Measurements from ENCODE around the gene GOLGA3. TPM values are rescaled to one million over a fixed set of nuclear protein-coding genes. Genes with fewer than 3 reads are reported as not detected.

GOLGA3 gene
- total RNA-seq, 1 experiment from 2014 or later, result 62.2 TPM

DNA sequence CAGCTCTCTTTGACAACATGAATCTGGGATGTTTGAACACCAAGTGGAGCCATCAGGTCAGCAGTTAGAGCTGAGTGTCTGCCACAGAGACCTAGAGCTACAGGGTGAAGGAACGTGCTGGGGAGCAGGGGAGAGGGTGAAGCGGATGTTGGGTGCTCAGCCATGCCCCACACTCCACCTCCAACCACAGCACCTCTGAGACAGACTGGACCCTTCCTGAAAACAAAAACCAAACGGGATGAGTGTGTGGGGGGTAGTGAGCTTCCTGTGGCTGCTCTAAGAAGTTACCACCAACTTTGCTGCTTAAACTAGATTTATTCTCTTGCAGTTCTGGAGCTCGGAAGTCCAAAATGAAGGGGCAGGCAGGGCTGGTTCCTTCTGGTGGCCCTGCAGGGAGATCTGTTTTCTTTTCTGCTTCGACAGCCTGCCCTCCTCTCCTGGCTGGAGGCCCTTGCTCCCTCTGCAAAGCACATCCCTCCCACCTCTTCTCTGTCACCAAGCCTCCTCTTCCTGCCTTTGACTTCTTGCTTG, 5.6 kb upstream of the GOLGA3 start:
- Histone ChIP-seq H3K27me3 (replicated peaks; ENCODE audit: control insufficient read depth, insufficient read depth, low read length) (no peaks in the 10 kb centered on the region), H3K4me1 (peaks cover 4% of the 10 kb centered on the region; the same call in 1 of the 2 replicates), H3K36me3 (ENCODE audit: control insufficient read depth, insufficient read depth, low read length) (no peaks in the 10 kb centered on the region), H3K9me3 (no peaks in the 10 kb centered on the region), H3K4me3 (ENCODE audit: low read depth, low read length) (no peak overlapping the region)
- Mint-ChIP-seq H3K4me1 (ENCODE audit: low read depth, unreplicated experiment) (no peaks in the 10 kb centered on the region), H3K27me3 (ENCODE audit: insufficient read depth, unreplicated experiment) (no peaks in the 10 kb centered on the region), H3K36me3 (ENCODE audit: insufficient read depth, unreplicated experiment) (peaks cover 18% of the 10 kb centered on the region), H3K9me3 (ENCODE audit: unreplicated experiment) (no peaks in the 10 kb centered on the region), H3K4me3 (ENCODE audit: unreplicated experiment) (no peak overlapping the region), H3K27ac (ENCODE audit: unreplicated experiment) (no peak overlapping the region)
- TF ChIP-seq, protein P1, sequence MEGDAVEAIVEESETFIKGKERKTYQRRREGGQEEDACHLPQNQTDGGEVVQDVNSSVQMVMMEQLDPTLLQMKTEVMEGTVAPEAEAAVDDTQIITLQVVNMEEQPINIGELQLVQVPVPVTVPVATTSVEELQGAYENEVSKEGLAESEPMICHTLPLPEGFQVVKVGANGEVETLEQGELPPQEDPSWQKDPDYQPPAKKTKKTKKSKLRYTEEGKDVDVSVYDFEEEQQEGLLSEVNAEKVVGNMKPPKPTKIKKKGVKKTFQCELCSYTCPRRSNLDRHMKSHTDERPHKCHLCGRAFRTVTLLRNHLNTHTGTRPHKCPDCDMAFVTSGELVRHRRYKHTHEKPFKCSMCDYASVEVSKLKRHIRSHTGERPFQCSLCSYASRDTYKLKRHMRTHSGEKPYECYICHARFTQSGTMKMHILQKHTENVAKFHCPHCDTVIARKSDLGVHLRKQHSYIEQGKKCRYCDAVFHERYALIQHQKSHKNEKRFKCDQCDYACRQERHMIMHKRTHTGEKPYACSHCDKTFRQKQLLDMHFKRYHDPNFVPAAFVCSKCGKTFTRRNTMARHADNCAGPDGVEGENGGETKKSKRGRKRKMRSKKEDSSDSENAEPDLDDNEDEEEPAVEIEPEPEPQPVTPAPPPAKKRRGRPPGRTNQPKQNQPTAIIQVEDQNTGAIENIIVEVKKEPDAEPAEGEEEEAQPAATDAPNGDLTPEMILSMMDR (IDR thresholded peaks at IDR 0.05; ENCODE audit: insufficient read depth in 1 of 2, low read depth in 1 of 2, low read length in 1 of 2, severe bottlenecking in 1 of 2, unreplicated experiment in 1 of 2), result no peak
- DNase-seq, result no peak
- ChIA-PET CTCF (no interaction called here), POLR2A (interaction anchor here (0.6 kb wide), 1 partner anchor 20 kb away, joined by 16 read pairs; no protein-coding TSS in a partner anchor)
- intact Hi-C loops (cut with micrococcal nuclease; ENCODE audit: unreplicated experiment), result no loop called here
- BruUV-seq (replicated peaks), result no TSS peak

DNA sequence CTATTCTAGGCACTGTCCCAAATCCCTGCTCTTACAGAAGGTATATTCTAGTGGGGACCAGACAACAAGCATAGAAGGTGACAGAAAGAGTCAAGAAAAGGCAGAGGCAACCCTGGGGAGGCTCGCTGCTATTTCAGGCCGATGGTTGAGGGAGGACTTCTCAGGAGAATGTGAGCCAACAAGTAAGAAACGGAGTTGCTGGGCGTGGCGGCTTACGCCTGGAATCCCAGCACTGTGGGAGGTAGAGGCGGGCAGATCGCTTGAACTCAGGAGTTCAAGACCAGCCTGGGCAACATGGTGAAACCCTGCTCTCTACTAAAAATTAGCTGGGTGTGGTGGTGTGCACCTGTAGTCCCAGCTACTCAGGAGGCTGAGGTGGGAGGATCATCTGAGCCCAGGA, 4.7 kb upstream of the GOLGA3 start:
- ChIA-PET CTCF (no interaction called here), POLR2A (no interaction called here)
- H3K36me3 ChIP-seq (ENCODE audit: control insufficient read depth, insufficient read depth, low read length), result no peaks in the 10 kb centered on the region
- no peak for DNase-seq
- Mint-ChIP-seq H3K4me1 (ENCODE audit: low read depth, unreplicated experiment) (no peaks in the 10 kb centered on the region), H3K27me3 (ENCODE audit: insufficient read depth, unreplicated experiment) (no peaks in the 10 kb centered on the region), H3K27ac (ENCODE audit: unreplicated experiment) (no peak overlapping the region), H3K4me3 (ENCODE audit: unreplicated experiment) (no peak overlapping the region), H3K9me3 (ENCODE audit: unreplicated experiment) (no peaks in the 10 kb centered on the region), H3K36me3 (ENCODE audit: insufficient read depth, unreplicated experiment) (peaks cover 23% of the 10 kb centered on the region)
- TF ChIP-seq, protein P1 (IDR thresholded peaks at IDR 0.05; ENCODE audit: insufficient read depth in 1 of 2, low read depth in 1 of 2, low read length in 1 of 2, severe bottlenecking in 1 of 2, unreplicated experiment in 1 of 2), result no peak
- H3K27me3 ChIP-seq (replicated peaks; ENCODE audit: control insufficient read depth, insufficient read depth, low read length), result no peaks in the 10 kb centered on the region
- BruUV-seq (replicated peaks), result no TSS peak
- peaks cover 4% of the 10 kb centered on the region; the same call in 1 of the 2 replicates for H3K4me1 ChIP-seq
- no peak overlapping the region for H3K4me3 ChIP-seq (ENCODE audit: low read depth, low read length)
- intact Hi-C loops (cut with micrococcal nuclease; ENCODE audit: unreplicated experiment), result no loop called here
- H3K9me3 ChIP-seq, result no peaks in the 10 kb centered on the region

GRCh38 chr12:132831771-132832170, 3.1 kb upstream of the GOLGA3 start:
- no TSS peak for BruUV-seq (replicated peaks)
- H3K36me3 Mint-ChIP-seq (ENCODE audit: insufficient read depth, unreplicated experiment), result peaks cover 38% of the 10 kb centered on the region

More at GRCh38 chr12:132831771-132832170, 3.1 kb upstream of the GOLGA3 start:
- ChIA-PET CTCF (no interaction called here), POLR2A (no interaction called here)
- Histone ChIP-seq H3K4me3 (ENCODE audit: low read depth, low read length) (no peak overlapping the region), H3K36me3 (ENCODE audit: control insufficient read depth, insufficient read depth, low read length) (no peaks in the 10 kb centered on the region), H3K9me3 (no peaks in the 10 kb centered on the region), H3K27me3 (replicated peaks; ENCODE audit: control insufficient read depth, insufficient read depth, low read length) (no peaks in the 10 kb centered on the region), H3K4me1 (peaks cover 11% of the 10 kb centered on the region; the same call in 1 of the 2 replicates)
- intact Hi-C loops (cut with micrococcal nuclease; ENCODE audit: unreplicated experiment), result no loop called here
- no peak overlapping the region for H3K27ac Mint-ChIP-seq (ENCODE audit: unreplicated experiment)
- H3K27me3 Mint-ChIP-seq (ENCODE audit: insufficient read depth, unreplicated experiment), result no peaks in the 10 kb centered on the region
- H3K4me3 Mint-ChIP-seq (ENCODE audit: unreplicated experiment), result no peak overlapping the region
- no peaks in the 10 kb centered on the region for H3K9me3 Mint-ChIP-seq (ENCODE audit: unreplicated experiment)
- no peak for DNase-seq
- no peaks in the 10 kb centered on the region for H3K4me1 Mint-ChIP-seq (ENCODE audit: low read depth, unreplicated experiment)
- TF ChIP-seq, protein P1 (IDR thresholded peaks at IDR 0.05; ENCODE audit: insufficient read depth in 1 of 2, low read depth in 1 of 2, low read length in 1 of 2, severe bottlenecking in 1 of 2, unreplicated experiment in 1 of 2), result no peak
